HCT116 (cell line): ENCODE results near the gene POLD1.

Experiments used
- EGR1 ChIP-seq: IDR thresholded peaks from 2 replicates; pipeline ENCODE4 v1.6.1; 2012; ENCODE audit warnings: low read depth
- EZH2 ChIP-seq: fragments of 200-600 bp; sonication (generic); IDR thresholded peaks from 2 replicates; pipeline ENCODE4 v1.6.1; 2017; ENCODE audit warnings: antibody characterized with exemption, mixed run types
- POLR2A ChIP-seq: IDR thresholded peaks from 2 replicates; pipeline ENCODE4 v1.7.0; 2011; ENCODE audit warnings: borderline replicate concordance; ENCODE audit not compliant: insufficient read depth, insufficient read length; ENCODE audit errors: extremely low read depth
- RAD21 ChIP-seq: IDR thresholded peaks from 2 replicates; pipeline ENCODE4 v1.6.1; 2012; ENCODE audit warnings: low read depth, mild to moderate bottlenecking
- TF ChIP-seq, protein P1 (sequence below), 3 experiments: fragments of 200-600 bp in 1 of 3; sonication (generic) in 1 of 3; IDR thresholded peaks in 2 of 3; conservative IDR thresholded peaks in 1 of 3; 2 replicates each; pipeline ENCODE4 v1.5.1; 2012 to 2017; ENCODE audit warnings: low read depth in 2 of 3, low read length in 2 of 3, antibody characterized with exemption in 1 of 3, borderline replicate concordance in 1 of 3, control low read depth in 1 of 3, mild to moderate bottlenecking in 1 of 3, mixed read lengths in 1 of 3, mixed run types in 1 of 3, moderate library complexity in 1 of 3; ENCODE audit not compliant: insufficient read depth in 1 of 3

GRCh38 chr19:50461066-50461875 lies 77.1 kb downstream of the POLD1 start:
- TF ChIP-seq, protein P1, sequence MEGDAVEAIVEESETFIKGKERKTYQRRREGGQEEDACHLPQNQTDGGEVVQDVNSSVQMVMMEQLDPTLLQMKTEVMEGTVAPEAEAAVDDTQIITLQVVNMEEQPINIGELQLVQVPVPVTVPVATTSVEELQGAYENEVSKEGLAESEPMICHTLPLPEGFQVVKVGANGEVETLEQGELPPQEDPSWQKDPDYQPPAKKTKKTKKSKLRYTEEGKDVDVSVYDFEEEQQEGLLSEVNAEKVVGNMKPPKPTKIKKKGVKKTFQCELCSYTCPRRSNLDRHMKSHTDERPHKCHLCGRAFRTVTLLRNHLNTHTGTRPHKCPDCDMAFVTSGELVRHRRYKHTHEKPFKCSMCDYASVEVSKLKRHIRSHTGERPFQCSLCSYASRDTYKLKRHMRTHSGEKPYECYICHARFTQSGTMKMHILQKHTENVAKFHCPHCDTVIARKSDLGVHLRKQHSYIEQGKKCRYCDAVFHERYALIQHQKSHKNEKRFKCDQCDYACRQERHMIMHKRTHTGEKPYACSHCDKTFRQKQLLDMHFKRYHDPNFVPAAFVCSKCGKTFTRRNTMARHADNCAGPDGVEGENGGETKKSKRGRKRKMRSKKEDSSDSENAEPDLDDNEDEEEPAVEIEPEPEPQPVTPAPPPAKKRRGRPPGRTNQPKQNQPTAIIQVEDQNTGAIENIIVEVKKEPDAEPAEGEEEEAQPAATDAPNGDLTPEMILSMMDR (IDR thresholded peaks at IDR 0.05 in 2 of 3, conservative IDR thresholded peaks at IDR 0.05 in 1 of 3; ENCODE audit: borderline replicate concordance in 1 of 3, insufficient read depth in 1 of 3, low read depth in 2 of 3, low read length in 2 of 3): peak; percentile 81 to 85 (median 82)
- TF ChIP-seq EZH2: no peak
- no peak for TF ChIP-seq POLR2A
- peak; percentile 86 for TF ChIP-seq RAD21
- TF ChIP-seq EGR1: no peak
